Esophagus squamous epithelium (tissue), 5 donors: ENCODE data around the gene GALNT2. TPM values are rescaled to one million over a fixed set of nuclear protein-coding genes. Genes with fewer than 3 reads are reported as not detected.
A peak's percentile ranks its signal among the peaks of the same experiment; 100 is the strongest.

Source experiments
- DNase-seq: peaks from one replicate; lab custom pipeline; 2025; lab: John Stamatoyannopoulos, UW
- H3K27ac ChIP-seq, 4 donors: fragments of 200-600 bp; sonication (generic); one replicate each; pipeline ENCODE4 v1.5.1; 2016 to 2019; ENCODE audit warnings: mild to moderate bottlenecking in 1 of 4
- H3K27me3 ChIP-seq, 4 donors: fragments of 200-600 bp; sonication (generic); 1 replicate in 3 of 4; 2 replicates in 1 of 4; pipeline versions ENCODE4 v1.5.1 to v1.6.0; 2017 to 2021; ENCODE audit warnings: antibody characterized with exemption in 1 of 4
- H3K36me3 ChIP-seq, 3 donors: fragments of 200-600 bp; sonication (generic); one replicate each; pipeline ENCODE4 v1.5.1; 2016 to 2019
- H3K4me1 ChIP-seq, 3 donors: fragments of 200-600 bp; sonication (generic); one replicate each; pipeline ENCODE4 v1.5.1; 2017 to 2019
- H3K4me3 ChIP-seq, 4 donors: fragments of 200-600 bp; sonication (generic); 1 replicate in 3 of 4; 2 replicates in 1 of 4; pipeline ENCODE4 v1.5.1; 2016 to 2019; ENCODE audit warnings: mild to moderate bottlenecking in 2 of 4, moderate library complexity in 1 of 4
- H3K9me3 ChIP-seq, 3 donors: fragments of 200-600 bp; sonication (generic); one replicate each; pipeline ENCODE4 v1.5.1; 2016 to 2019
- POLR2A ChIP-seq, 4 donors: fragments of 450-650 bp; IDR thresholded peaks; one replicate each; pipeline ENCODE4 v1.6.1; 2017; ENCODE audit warnings: antibody characterized with exemption in 4 of 4, mild to moderate bottlenecking in 4 of 4, moderate library complexity in 3 of 4
- WGBS, 2 donors: methylation state at CpG; one replicate each; pipeline ENCODE4 v1.1.5; 2018; 5-methylcytosine and 5-hydroxymethylcytosine counted together
- intact Hi-C: fragments of 100-400 bp; cut with DNase I; formaldehyde crosslinking; loops from one replicate; pipeline ENCODE4 v1.15.0; 2022
- total RNA-seq, 4 donors: library from RNA; depleted of rRNA; stranded (reverse); fragments of >200 nt; gene quantifications; one replicate each; pipeline ENCODE4 v1.1.0, GENCODE V29; 2016
- TF ChIP-seq, protein P1 (sequence below), 6 experiments: fragments of 450-650 bp in 4 of 6; fragments of 200-600 bp in 2 of 6; sonication (generic) in 2 of 6; IDR thresholded peaks; one replicate each; pipeline ENCODE4 v1.5.1; 2016 to 2019; ENCODE audit warnings: antibody characterized with exemption in 6 of 6, mild to moderate bottlenecking in 4 of 6, moderate library complexity in 4 of 6
- donor health status: DM: yes; HTN: yes; CAD: no.

GALNT2 gene
- total RNA-seq, 4 donors from 2014 or later: 25.8 to 36.2 (median 31.0) TPM

GRCh38 chr1:230070321-230071208 is 3.5 kb downstream of the GALNT2 start:
- no peak for TF ChIP-seq POLR2A (IDR thresholded peaks at IDR 0.05)
- TF ChIP-seq, protein P1, sequence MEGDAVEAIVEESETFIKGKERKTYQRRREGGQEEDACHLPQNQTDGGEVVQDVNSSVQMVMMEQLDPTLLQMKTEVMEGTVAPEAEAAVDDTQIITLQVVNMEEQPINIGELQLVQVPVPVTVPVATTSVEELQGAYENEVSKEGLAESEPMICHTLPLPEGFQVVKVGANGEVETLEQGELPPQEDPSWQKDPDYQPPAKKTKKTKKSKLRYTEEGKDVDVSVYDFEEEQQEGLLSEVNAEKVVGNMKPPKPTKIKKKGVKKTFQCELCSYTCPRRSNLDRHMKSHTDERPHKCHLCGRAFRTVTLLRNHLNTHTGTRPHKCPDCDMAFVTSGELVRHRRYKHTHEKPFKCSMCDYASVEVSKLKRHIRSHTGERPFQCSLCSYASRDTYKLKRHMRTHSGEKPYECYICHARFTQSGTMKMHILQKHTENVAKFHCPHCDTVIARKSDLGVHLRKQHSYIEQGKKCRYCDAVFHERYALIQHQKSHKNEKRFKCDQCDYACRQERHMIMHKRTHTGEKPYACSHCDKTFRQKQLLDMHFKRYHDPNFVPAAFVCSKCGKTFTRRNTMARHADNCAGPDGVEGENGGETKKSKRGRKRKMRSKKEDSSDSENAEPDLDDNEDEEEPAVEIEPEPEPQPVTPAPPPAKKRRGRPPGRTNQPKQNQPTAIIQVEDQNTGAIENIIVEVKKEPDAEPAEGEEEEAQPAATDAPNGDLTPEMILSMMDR (IDR thresholded peaks at IDR 0.05): no peak
- no peaks in the 10 kb centered on the region for H3K36me3 ChIP-seq
- DNase-seq: no peak
- H3K27ac ChIP-seq: peak overlapping the region in 1 of 4 donors; percentile 22
- 83 to 88% methylated on average over 12 to 13 of the region's 14 CpGs for WGBS, 2 donors
- no peaks in the 10 kb centered on the region for H3K27me3 ChIP-seq
- intact Hi-C loops: no loop called here
- H3K9me3 ChIP-seq: no peaks in the 10 kb centered on the region
- H3K4me1 ChIP-seq: peaks cover 28 to 80% (median 55%) of the 10 kb centered on the region in 3 donors
- H3K4me3 ChIP-seq: peak overlapping the region in 1 of 4 donors; percentile 12

DNA sequence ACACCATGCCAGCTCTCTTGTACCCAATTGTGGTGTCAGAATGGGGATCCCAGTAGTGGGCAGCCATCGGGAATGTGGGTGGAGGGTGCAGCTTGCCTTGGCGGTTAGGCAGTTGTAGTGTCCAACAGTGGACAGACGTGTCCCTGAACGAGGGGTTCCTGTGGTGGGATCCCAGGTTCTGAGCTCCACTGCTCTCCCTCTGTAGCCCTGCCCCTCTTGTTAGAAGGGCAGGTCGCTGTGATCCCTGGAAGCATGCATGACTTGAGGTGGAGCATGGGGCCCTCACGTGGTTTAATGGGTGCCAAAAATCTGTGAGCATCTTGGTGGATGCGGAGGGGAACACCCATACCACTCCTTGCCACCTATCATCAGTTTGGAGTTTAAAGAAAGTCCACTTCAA is 4.3 kb downstream of the GALNT2 start:
- Histone ChIP-seq H3K27ac (no peak overlapping the region), H3K9me3 (no peaks in the 10 kb centered on the region), H3K4me1 (peaks cover 28 to 75% (median 55%) of the 10 kb centered on the region in 3 donors), H3K4me3 (no peak overlapping the region), H3K36me3 (peaks cover 0 to 3% (median 0%) of the 10 kb centered on the region in 3 donors), H3K27me3 (no peaks in the 10 kb centered on the region)
- intact Hi-C loops: no loop called here
- TF ChIP-seq, protein P1 (IDR thresholded peaks at IDR 0.05): no peak
- TF ChIP-seq POLR2A (IDR thresholded peaks at IDR 0.05): no peak
- DNase-seq: no peak
- 64 to 89% methylated on average over 3 to 7 of the region's 7 CpGs for WGBS, 2 donors

- 58 to 61% methylated on average over 3 to 4 of the region's 6 CpGs for WGBS, 2 donors
- no peak for DNase-seq
- Histone ChIP-seq H3K4me1 (peaks cover 28 to 75% (median 55%) of the 10 kb centered on the region in 3 donors), H3K27ac (no peak overlapping the region), H3K27me3 (no peaks in the 10 kb centered on the region), H3K36me3 (peaks cover 0 to 13% (median 0%) of the 10 kb centered on the region in 3 donors), H3K4me3 (no peak overlapping the region), H3K9me3 (no peaks in the 10 kb centered on the region)
- TF ChIP-seq, protein P1 (IDR thresholded peaks at IDR 0.05): no peak
- TF ChIP-seq POLR2A (IDR thresholded peaks at IDR 0.05): no peak
- intact Hi-C loops: no loop called here
Measured at GRCh38 chr1:230072296-230072695, 5.3 kb downstream of the GALNT2 start.

DNA sequence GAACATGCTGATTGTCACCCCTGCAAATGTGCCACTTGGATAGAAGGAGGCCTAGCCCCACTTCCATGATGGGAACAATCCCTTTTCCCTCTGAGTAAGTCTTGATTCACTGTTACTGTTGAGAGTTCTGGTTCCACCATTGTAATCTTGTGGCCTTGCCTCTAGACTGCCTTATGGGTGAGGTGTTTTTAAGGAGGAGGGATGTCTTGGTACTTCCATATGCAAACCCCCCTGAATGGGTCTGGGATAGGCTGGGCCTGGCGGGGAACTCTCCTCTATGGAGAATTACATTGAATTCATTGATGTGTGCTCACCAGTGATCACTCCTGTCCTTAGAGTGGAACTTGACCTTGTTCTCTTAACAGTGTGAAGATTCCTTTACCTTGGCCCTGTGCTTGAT is 5.8 kb downstream of the GALNT2 start:
- TF ChIP-seq, protein P1 (IDR thresholded peaks at IDR 0.05): no peak
- TF ChIP-seq POLR2A (IDR thresholded peaks at IDR 0.05): no peak
- peak overlapping the region in 3 of 4 donors; percentile 25 to 81 (median 80) for H3K27ac ChIP-seq
- 80 to 100% methylated on average over 1 of the region's 1 CpG for WGBS, 2 donors
- H3K4me3 ChIP-seq: no peak overlapping the region
- peaks cover 31 to 80% (median 55%) of the 10 kb centered on the region in 3 donors for H3K4me1 ChIP-seq
- intact Hi-C loops: no loop called here
- DNase-seq: no peak
- H3K9me3 ChIP-seq: no peaks in the 10 kb centered on the region
- H3K27me3 ChIP-seq: no peaks in the 10 kb centered on the region
- peaks cover 0 to 13% (median 0%) of the 10 kb centered on the region in 3 donors for H3K36me3 ChIP-seq
